D721Med (cell line): Measurements from ENCODE around the gene ETF1.

Experiments
- DNase-seq: peaks from one replicate; pipeline ENCODE4 v3.0.0; 2011; ENCODE audit warnings: low spot score; ENCODE audit not compliant: insufficient read length
- FAIRE-seq: peaks from 2 replicates; lab custom pipeline; 2011; peaks lifted over from hg19 to GRCh38; lab: Jason Lieb, UNC
- CTCF ChIP-seq: IDR thresholded peaks from 2 replicates; pipeline ENCODE4 v1.5.1; 2012; ENCODE audit warnings: mild to moderate bottlenecking, control low read depth; ENCODE audit not compliant: insufficient read depth; ENCODE audit errors: missing control alignments

ETF1 gene

GRCh38 chr5:138563340-138564118, 20.5 kb upstream of the ETF1 start:
- no peak for DNase-seq
- no peak for TF ChIP-seq CTCF
- FAIRE-seq: no peak

GRCh38 chr5:138560971-138561370, 17.9 kb upstream of the ETF1 start:
- no peak for TF ChIP-seq CTCF
- FAIRE-seq: no peak
- DNase-seq: no peak

- FAIRE-seq: no peak
- DNase-seq: no peak
- TF ChIP-seq CTCF: no peak
Observed at GRCh38 chr5:138559937-138560336, 16.9 kb upstream of the ETF1 start.

- DNase-seq (no peak), FAIRE-seq (no peak)
- TF ChIP-seq CTCF: no peak
Observed at GRCh38 chr5:138557677-138558076, 14.6 kb upstream of the ETF1 start.

- DNase-seq (no peak), FAIRE-seq (no peak)
- TF ChIP-seq CTCF: no peak
Observed at GRCh38 chr5:138554143-138554542, 11.1 kb upstream of the ETF1 start.

- TF ChIP-seq CTCF: no peak
- DNase-seq: no peak
- FAIRE-seq: no peak
Observed at GRCh38 chr5:138553437-138554095, 10.5 kb upstream of the ETF1 start.

- no peak for FAIRE-seq
- no peak for TF ChIP-seq CTCF
- DNase-seq: no peak
Observed at GRCh38 chr5:138552657-138553056, 9.6 kb upstream of the ETF1 start.
